HCT116 (cell line): ENCODE measurements around the gene RHOH.

Source experiments
- CEBPB ChIP-seq: IDR thresholded peaks from 2 replicates; pipeline ENCODE4 v1.6.1; 2012; ENCODE audit warnings: low read depth
- CTCF ChIP-seq, 3 experiments: fragments of 200-600 bp in 1 of 3; sonication (generic) in 1 of 3; IDR thresholded peaks in 2 of 3; conservative IDR thresholded peaks in 1 of 3; 2 replicates each; pipeline ENCODE4 v1.5.1; 2012 to 2017; ENCODE audit warnings: low read depth in 2 of 3, low read length in 2 of 3, antibody characterized with exemption in 1 of 3, borderline replicate concordance in 1 of 3, control low read depth in 1 of 3, mild to moderate bottlenecking in 1 of 3, mixed read lengths in 1 of 3, mixed run types in 1 of 3, moderate library complexity in 1 of 3; ENCODE audit not compliant: insufficient read depth in 1 of 3
- EZH2phosphoT487 ChIP-seq: fragments of 200-600 bp; IDR thresholded peaks from 2 replicates; pipeline ENCODE4 v1.6.1; 2018; ENCODE audit warnings: antibody characterized with exemption, borderline replicate concordance
- MAX ChIP-seq: IDR thresholded peaks from 2 replicates; pipeline ENCODE4 v1.6.1; 2012
- POLR2A ChIP-seq: IDR thresholded peaks from 2 replicates; pipeline ENCODE4 v1.7.0; 2011; ENCODE audit warnings: borderline replicate concordance; ENCODE audit not compliant: insufficient read depth, insufficient read length; ENCODE audit errors: extremely low read depth
- POLR2AphosphoS5 ChIP-seq: IDR thresholded peaks from 2 replicates; pipeline ENCODE4 v1.6.1; 2011; ENCODE audit warnings: mild to moderate bottlenecking, low read depth, low read length, moderate library complexity
- REST ChIP-seq: IDR thresholded peaks from 2 replicates; pipeline ENCODE4 v1.6.1; 2012; ENCODE audit warnings: low read depth
- SRF ChIP-seq: IDR thresholded peaks from 2 replicates; pipeline ENCODE4 v1.6.1; 2012; ENCODE audit warnings: low read depth
- ZBTB33 ChIP-seq: IDR thresholded peaks from 2 replicates; pipeline ENCODE4 v1.6.1; 2011; ENCODE audit warnings: mild to moderate bottlenecking, low read length, moderate library complexity; ENCODE audit not compliant: insufficient replicate concordance; ENCODE audit errors: extremely low read depth
- ZNF274 ChIP-seq: fragments of 200-500 bp; sonication (Bioruptor generic); IDR thresholded peaks from 2 replicates; pipeline ENCODE4 v1.6.1; 2014; ENCODE audit warnings: mild to moderate bottlenecking, low read depth, low read length, inconsistent platforms

GRCh38 chr4:40199179-40199670 lies 2.4 kb downstream of the RHOH start:
- TF ChIP-seq POLR2AphosphoS5 (no peak), CTCF (IDR thresholded peaks at IDR 0.05 in 2 of 3, conservative IDR thresholded peaks at IDR 0.05 in 1 of 3; ENCODE audit: borderline replicate concordance in 1 of 3, insufficient read depth in 1 of 3, low read depth in 2 of 3, low read length in 2 of 3) (no peak), SRF (no peak), EZH2phosphoT487 (no peak), CEBPB (no peak), REST (no peak), POLR2A (no peak), MAX (no peak), ZBTB33 (no peak), ZNF274 (no peak)
